HG02571 (cell line): ENCODE data around the gene CCL19.
"Not testable (repeated sequence)": the region's sequence is repeated elsewhere in the genome, so short reads cannot be mapped to it uniquely, and the experiment has no call there.

ENCODE experiments used
- ATAC-seq: cut with Tn5 transposase; IDR thresholded peaks from one replicate; pipeline ENCODE4 v1.9.1; 2021; ENCODE audit warnings: mild to moderate bottlenecking, moderate library complexity; ENCODE audit not compliant: unreplicated experiment

Gene CCL19

DNA sequence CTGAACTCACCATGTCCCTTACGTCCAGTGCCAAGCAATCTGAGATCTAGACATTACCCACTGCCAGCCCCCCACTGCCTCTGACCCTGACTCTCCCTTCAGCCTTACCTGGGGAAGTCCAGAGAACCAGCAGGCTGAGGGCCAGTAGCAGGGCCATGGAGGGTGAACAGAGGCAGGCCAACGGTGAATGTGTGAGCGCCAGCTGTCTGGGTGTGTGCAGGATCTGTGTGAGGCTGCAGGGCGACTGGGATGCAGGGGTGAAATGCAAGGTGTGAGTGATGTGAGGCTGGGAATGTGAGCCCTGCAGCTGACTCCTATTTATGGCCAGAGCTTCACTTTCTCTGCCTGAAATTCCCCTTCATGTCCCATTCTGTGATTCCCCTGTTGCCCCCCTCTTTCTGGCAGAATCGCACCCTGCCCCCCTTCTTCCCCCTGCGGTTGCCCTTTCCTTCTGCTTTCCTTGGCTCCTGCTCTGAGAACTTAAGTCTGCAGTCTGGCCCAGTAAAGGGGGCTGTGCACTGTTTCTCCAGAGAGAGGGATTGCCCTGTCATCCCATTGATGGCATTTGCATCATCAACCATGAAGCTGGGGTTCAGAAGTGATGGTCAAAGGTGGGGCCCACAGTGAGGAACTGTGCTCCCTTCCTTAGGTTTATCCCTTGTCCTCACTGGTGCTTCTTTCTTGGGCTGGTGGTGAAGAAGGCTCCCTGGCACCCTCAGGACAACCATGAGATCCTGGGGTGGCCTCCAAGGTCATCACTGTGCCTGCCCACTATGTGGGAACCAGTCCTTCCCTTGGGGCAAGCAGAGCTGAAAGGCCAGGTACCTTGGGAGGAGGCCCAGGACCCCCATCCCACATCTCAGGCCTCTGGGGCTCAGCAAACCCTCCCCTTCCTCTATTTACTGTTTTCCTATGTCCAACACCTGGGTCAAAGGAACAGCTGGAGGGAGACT is at the start of gene CCL19:
Gene CCL19 (minus strand): TSS at position 294 of the 953 bp plus-strand sequence. CDS start 137 bp downstream, at position 157.
- ATAC-seq: no peak

- not testable (repeated sequence) for ATAC-seq
Observed at GRCh38 chr9:34740176-34740575, 49.1 kb upstream of the CCL19 start.

GRCh38 chr9:34737677-34738260 is 46.7 kb upstream of the CCL19 start:
- no peak for ATAC-seq

GRCh38 chr9:34734720-34735119 is 43.6 kb upstream of the CCL19 start:
- no peak for ATAC-seq

GRCh38 chr9:34732886-34733285 is 41.8 kb upstream of the CCL19 start:
- ATAC-seq: no peak

DNA sequence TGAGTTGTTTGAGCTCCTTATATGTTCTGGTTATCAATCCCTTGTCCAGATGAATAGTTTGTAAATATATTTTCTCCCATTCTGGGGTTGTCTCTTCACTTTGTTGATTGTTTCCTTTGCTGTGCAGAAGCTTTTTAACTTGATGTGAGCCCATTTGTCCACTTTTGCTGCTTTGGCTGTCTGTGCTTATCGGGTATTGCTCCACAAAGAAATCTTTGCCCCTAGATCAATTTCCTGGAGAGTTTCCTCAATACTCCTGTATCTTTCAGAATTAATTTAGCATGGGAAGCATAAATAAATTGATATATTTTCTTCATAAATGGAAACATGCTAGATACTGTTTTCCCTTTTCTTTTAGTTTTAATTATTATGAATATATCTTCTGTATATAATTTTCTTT is 41.4 kb upstream of the CCL19 start:
- no peak for ATAC-seq

GRCh38 chr9:34723141-34723540 is 32.1 kb upstream of the CCL19 start:
- ATAC-seq: no peak

DNA sequence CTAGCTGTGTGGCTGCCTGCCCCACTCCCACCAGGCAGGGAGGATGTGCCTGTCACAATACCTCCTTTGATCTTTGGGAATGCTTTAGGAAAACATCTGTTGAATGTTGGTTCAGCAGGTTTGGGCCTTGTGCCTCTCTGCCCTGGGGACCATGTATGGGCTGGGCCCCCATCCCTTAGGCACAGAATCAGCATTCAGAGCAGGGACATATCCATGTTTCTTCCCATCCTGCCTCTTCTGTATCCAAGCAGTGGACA is 28.6 kb upstream of the CCL19 start:
- not testable (repeated sequence) for ATAC-seq

DNA sequence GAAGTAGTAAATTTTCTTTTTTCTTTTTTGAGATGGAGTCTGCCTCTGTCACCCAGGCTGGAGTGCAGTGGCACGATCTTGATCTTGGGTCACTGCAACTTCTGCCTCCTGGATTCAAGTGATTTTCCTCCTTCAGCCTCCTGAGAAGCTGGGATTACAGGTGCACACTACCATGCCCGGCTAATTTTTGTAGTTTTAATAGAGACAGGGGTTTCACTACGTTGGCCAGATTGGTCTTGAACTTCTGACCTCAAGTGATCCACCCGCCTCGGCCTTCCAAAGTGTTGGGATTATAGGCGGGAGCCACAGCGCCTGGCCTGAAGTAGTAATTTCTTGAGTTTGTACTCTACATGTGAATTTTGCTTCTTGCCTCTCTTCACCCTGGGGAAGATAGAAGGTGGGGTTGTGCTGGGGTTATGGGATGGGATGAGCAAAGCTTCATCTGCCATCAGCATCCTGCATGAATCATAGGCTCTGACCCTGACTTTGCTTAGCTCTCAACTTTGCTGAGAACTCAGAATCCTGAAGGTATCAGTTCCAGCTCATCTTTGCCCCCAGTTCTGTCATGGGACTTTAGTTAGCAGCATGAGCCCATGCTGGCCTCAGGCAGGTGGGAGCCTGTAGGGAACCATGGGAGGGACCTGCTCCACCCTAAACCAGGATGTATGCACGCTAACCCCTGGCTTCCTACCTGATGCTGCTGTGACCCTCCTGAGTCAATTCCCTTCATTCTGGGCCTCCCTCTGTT is 28.1 kb upstream of the CCL19 start:
- ATAC-seq: no peak

DNA sequence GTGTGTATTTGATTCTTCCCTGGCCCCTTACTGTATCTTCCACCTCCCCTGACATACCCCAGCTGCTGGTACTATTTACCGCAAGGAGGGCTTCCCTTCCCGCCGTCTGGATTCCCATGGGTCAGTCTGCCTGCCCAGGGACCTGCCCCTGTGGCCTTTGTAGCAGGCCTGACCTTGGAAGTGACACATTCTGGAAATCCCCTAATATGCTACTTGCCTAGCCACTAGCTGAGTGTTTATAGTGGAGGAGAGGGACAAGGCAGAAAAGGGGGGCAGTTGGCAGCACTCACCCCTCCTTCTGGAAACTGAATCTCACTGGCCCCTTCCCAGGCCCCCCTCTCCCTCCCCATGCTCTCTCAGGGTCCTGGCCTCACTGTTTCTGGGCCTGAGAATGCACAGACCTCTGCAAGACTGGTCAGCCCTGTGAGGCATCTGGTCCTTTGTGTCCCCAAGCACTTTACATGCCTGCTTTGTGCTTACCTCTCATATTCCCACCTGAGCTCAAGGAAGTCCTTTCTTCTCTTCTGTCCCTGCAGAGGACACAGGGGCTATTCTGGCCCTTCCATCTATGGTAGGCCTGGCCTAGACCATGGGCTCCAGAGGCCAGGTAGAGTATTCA is 27.0 kb upstream of the CCL19 start:
- no peak for ATAC-seq

DNA sequence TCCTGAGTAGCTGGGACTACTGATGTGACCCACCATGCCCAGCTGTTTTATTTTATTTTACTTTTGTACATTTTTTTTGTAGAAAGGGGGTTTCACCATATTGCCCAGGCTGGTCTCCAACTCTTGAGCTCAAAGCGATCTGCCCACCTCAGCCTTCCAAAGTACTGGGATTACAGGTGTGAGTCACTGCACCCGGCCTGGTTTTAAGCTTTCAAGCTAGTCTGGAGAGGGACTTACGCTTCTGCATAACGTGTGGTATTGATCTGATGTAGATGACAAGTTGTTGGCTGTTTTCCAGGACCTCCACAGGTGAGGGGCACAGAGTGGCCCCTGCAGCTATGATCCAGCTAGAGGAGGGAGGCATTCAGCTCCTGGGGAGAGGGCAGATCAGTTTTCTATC is 25.6 kb upstream of the CCL19 start:
- ATAC-seq: no peak

GRCh38 chr9:34715639-34716215 is 24.7 kb upstream of the CCL19 start:
- ATAC-seq: no peak

GRCh38 chr9:34714007-34714406 is 22.9 kb upstream of the CCL19 start:
- ATAC-seq: no peak

- no peak for ATAC-seq
Observed at GRCh38 chr9:34712140-34712539, 21.1 kb upstream of the CCL19 start.

DNA sequence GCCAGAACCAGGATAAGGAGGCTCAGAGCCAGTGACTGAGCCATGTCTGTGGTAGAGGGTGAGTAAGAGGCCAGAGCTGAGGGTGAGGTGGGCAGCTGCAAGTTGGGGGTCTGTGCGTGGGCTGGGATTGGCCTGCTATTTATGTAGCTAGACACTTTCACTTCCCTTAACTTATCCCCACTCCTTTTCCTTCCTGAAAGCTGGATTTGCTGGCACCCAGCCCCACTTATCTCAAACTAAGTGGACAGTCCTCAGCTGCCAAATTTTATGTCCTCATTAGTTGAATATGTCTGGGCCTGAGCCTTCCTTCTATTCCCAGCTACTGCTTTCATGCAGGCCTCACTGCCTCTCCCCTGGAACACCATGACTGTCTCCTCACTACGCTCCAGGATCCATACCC is 18.9 kb upstream of the CCL19 start, which contains the start of gene CCL21:
Gene CCL21 (minus strand): TSS at position 114 of the 400 bp plus-strand sequence. CDS start 70 bp downstream, at position 44.
- no peak for ATAC-seq

GRCh38 chr9:34709196-34709978 is 18.3 kb upstream of the CCL19 start:
- no peak for ATAC-seq

DNA sequence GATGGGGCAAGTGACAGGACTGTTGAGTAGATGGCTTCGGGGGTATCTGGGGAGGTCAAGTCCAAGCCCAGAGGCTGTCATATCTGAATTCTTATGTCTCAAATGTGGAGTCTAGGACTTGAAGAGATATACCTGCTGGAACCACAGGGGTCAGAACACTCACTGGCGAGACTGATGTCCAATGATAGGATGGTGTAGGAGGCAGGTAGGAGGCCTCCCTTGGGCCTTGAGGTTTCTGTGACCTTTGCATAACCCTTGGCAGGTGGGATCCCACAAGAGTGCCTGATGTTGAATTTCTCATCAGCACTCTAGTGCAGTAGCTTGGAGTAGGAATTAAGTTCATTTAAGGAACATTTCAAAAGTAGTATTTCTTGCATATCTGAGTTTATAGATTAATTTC is 16.1 kb upstream of the CCL19 start:
- no peak for ATAC-seq

GRCh38 chr9:34701769-34702736 is 11.0 kb upstream of the CCL19 start:
- ATAC-seq: no peak
